ENCODE data around the gene MRPL1.
"Not testable (repeated sequence)": the region's sequence is repeated elsewhere in the genome, so short reads cannot be mapped to it uniquely, and the experiment has no call there.

MRPL1 gene

DNA sequence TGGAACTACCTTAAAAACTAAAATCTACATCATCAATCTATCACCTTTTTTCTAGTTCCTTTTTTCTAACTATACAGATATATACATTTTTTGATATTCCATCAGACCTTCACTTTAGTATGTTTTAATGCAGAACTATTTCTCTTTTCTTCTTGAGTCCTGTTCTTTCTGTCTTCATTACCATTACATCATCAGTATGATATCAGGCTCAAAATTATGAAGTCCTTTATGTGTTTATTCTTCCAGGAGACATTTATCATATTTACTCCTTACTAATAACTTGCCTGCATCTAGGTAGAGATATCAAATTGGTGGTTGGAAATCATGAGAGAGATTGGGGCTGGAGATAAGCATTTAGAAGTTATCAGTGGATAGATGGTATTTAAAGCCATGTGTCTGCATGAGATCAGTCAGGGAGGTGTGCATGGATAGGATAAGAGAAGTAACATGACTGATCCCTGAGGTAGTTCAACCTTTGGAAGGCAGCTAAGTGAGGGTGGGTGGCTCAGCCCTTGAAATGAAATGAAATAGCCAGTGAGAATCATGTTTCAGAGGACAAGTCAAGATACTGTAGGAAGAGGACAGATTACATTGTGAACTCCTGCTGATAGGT, 43.1 kb downstream of the MRPL1 start:
- H3K27ac ChIP-seq: no peak overlapping the region
- H3K4me3 ChIP-seq: no peak overlapping the region

DNA sequence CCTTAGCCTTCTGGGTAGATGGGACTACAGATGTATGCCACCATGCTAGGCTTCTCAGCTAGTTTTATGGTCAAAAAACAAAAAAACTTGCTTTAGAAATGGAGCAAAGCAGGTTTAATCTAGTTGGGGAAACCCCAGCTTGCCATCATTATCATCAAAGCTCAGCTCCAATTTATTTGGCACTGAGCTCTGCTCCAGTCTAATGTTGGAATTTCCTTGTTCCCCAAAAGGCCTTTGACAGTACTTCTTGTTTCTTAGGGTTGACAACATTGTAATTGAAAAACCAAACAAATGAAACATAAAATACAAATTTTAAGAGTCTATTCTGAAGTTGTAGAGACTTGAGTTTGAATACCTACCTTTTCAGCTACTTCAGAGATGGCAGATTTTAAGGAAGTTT, 48.0 kb downstream of the MRPL1 start:
- H3K4me3 ChIP-seq: no peak overlapping the region
- no peak overlapping the region for H3K27ac ChIP-seq

DNA sequence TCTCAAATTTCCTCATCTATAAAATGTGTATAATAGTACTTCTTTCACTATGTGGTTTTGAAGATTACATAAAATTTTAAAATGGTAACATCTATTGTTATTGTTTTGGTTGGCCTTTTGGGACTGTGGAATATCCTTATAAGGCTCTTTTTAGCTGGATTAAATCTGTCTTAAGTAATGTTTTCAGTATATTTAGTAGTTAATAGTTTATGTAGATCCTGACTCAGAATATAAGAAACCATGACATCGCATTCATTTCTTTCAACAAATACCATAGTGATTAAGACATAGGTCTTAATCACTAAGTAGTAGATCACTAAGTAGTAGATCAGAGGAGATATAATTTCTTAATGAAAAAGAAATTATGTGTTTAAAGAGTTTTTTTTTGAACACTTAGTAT, 48.5 kb downstream of the MRPL1 start:
- no peak overlapping the region for H3K27ac ChIP-seq
- H3K4me3 ChIP-seq: no peak overlapping the region

DNA sequence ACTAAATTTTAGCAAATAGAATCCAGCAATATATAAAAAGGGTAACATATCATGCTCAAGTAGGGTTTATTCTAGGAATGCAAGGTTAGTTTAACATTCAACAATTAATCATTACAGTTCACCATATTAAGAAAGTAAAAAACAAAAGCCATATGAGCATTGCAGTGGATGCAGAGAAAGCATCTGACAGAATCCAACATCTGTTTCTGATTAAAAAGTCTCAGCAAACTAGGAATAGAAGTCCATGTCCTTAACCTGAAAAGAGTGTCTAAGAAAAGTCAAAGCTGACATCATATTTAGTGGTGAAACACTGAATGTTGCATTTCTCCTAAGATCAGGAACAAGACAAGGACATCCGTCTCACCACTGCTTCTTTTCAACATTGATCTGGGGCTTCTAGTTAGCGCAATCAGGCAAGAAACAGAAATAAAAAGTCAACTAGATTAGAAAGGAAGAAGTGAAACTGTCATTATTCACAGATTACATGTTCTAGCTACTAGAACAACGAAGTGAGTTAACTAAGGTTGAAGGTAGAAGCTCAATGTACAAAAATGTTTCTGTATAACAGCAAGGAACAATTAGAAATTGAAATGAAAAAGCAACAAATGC, 49.3 kb downstream of the MRPL1 start:
- Histone ChIP-seq H3K4me3 (no peak overlapping the region), H3K27ac (no peak overlapping the region)

DNA sequence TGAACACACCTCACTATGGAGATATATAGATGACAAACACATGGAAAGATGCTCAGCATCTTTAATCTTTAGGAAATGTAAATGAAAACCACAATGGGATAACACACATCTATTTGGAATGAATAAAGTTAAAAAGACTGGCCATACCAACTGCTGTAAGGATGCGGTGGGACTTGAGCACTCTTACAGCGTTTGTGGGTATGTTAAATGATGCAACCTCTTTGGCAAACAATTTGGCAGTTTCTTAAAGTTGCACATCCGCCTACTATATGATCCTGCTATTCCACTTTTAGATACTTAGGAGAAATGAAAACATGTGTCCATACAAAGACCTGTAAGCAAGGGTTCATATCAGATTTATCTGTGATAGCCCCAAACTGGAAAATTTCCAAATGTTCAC, 50.7 kb downstream of the MRPL1 start:
- no peak overlapping the region for H3K4me3 ChIP-seq
- no peak overlapping the region for H3K27ac ChIP-seq

DNA sequence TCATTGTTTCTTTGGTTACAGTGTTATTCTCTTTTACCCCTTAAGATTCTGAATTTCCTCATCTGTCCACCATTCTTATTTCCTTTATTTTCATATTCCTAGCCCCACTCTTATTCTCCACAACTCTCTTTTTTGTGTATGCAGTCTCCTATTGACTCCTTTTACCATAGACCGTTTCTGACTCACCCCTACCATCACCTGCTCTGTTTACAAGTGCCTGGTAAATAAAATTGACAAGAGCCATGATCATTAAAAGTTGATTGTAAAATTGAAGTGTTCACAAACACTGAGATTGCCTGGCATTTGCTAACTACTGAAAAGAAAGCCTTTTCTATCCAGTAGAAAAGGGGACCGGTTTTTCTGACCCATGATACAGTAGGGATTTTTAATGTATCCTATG, 54.4 kb downstream of the MRPL1 start:
- Histone ChIP-seq H3K27ac (no peak overlapping the region), H3K4me3 (no peak overlapping the region)

DNA sequence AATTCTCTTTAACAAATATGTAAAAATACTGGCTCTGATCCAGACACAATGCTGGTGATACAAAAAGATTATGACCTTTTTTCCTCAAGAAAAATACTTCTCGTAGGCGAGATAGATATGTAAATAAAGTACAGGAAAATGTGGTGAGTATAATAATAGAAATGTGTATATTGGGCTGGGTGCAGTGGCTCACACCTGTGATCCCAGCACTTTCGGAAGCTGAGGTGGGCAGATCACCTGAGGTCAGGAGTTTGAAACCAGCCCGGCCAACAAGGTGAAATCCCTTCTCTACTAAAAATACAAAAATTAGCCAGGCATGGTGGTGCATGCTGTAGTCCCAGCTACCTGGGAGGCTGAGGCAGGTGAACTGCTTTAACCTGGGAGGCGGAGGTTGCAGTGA, 55.0 kb downstream of the MRPL1 start:
- H3K4me3 ChIP-seq: no peak overlapping the region
- H3K27ac ChIP-seq: no peak overlapping the region

DNA sequence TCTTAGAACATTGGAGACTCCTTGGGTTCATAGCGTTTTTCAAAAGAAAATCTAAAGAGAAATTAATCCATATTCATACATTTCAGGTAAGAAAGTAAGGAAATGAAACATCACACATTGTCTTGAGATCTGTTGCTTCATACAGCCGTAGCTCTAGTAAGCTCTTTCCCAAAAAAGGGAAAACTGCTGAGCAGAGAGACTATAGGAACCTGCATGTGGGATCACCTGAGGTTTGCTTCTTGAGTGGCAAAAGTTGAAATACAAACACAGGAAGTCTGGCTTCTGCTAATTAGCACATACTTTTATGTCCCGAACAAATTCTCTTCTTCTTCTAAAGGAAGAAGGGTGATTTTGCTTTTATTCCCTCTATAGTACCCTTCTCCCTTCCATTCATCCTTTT, 57.7 kb downstream of the MRPL1 start:
- peak overlapping the region in 3 of 21 experiments; percentile 6 to 58 (median 55) for H3K27ac ChIP-seq
- no peak overlapping the region for H3K4me3 ChIP-seq

DNA sequence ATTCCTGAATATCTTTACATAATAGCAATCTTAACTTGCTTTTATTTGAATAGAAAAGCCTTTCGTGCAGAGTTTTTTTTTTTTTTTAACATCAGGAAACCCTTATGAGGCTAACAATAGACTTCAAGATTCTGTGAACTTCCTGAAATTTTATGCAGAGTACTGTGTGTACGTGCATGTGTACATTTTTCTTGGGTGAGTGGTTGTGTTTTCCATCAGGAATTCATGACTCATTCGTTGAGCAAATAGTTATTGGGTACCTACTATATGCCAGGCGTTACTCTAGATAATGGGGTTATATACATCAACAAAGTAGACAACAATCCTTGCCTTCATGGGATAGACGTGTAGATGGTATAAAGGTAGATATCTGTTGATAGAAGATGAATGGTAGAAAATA, 59.1 kb downstream of the MRPL1 start:
- no peak overlapping the region for H3K4me3 ChIP-seq
- H3K27ac ChIP-seq: peak overlapping the region in 2 of 21 experiments; percentile 61 to 65

DNA sequence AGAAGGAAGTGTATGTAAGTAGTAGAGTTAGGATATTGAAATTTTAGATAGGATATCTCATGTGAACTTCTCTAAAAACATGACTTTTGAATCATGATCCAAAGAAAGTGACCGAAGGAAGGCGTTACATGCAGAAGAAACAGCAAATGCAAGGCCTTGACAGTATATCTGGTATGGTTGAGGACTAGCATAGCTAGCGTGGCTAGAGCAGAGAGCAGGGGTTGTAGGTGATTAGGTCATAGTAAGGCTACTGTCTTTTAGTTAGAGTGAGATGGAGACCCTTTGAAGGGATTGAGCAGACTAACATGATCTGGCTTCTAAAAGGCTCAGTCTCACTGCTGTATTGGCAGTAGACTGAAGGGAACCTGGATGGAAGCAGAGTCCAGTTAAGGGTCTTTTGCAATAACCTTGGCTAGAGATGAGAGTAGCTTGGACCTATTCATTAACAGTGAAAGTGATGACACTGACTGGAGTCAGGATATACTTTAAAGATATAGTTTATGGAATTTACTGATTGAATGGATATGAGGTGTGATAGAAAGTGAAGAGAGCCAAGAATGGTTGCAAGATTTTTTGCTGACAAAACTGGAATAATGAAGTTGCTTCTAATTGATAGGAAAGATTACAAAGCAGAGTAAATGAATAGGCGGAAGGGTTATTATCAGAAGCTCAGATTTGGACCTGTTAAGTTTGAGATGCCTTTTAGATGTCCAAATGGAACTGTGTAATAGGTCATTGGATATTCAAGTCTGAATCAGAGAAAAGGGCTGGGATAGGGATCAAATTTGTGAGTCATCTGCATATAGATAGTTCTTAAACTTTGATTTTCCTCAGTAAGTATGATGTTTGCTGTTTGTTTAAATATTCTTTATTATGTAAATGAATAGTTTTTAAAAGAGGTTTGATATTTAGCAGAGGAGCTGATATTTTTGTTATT, 59.8 kb downstream of the MRPL1 start:
- Histone ChIP-seq H3K4me3 (no peak overlapping the region), H3K27ac (peak overlapping the region in 2 of 21 experiments; percentile 61 to 65)

DNA sequence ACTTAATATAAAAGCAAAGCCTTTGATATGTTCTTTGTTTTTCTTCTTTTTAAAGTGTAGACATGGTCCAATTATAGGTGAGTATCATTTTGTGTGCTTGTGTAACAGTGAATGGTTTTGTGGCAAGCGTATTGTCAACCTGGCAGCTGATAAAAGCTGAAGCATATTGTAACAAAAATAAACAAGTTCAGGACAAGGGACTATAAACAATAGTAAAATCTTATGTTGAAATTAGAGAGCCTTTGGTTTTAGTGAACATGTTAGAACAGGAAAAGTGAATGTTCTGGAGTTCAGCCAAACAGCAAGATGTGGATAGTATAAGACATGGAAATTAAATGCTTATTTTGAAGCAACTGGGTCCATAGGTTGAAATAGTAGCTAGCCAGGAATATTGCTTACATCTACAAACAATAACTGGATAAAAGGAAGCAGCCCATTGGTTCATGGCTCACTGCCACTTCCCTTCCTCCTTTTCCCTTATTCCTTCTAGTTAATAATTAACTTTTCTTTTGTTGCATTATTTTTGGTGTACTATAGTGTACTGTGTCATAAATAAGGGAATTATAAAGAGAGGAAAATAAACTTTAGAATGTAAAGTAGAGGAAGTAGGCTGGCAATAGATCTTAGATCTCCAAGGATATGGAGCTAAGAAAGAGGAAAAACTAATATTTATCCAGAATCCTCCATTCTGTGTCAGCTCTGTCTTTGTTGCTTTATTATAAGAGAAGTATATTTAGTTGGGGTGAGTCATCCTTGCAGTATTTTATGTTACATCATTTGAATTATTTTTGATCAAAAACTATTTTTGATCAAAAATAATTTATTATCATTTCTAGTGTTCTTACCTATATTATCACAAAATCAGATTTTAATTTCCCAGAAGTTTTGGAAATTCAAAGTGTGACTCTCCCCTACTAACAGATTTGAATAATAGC, 65.6 kb downstream of the MRPL1 start:
- peak overlapping the region in 3 of 21 experiments; percentile 18 to 37 (median 31) for H3K27ac ChIP-seq
- no peak overlapping the region for H3K4me3 ChIP-seq

DNA sequence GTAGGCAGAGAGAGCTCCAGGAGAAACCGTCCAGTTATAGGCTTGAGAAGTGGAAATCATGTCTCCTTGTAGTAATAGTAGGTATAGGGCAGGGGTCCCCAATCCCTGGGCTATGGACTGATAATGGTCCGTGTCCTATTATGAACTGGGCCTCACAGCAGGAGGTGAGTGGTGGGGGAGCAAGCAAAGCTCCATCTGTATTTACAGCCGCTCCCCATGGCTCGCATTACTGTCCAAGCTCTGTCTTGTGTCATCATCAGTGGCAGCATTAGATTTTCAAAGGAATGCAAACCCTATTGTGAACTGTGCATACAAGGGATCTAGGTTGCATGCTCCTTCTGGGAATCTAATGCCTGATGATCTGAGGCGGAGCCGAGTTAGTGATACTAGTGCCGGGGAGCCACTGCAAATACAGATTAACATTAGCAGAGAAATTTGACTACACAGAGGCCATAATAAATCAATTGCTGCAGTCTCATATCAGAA, 67.6 kb downstream of the MRPL1 start:
- H3K27ac ChIP-seq: no peak overlapping the region

DNA sequence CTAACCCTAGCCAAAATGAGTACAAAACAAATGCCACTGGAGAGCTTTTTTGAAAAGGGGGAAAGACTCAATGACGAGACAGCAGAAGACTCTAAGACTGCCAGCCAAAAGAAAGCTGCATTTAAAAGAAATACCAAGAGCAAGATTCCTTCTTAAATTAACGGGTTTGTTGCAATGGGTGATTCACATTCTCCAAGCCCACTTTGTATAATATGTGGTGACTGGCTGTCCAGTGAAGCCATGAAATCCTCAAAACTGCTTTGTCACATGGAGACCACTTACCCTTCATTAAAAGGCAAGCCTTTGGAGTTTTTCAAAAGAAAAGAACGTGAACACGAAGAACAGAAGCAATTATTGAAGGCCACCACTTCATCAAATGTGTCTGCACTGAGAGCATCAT, 68.2 kb downstream of the MRPL1 start:
- H3K4me3 ChIP-seq: no peak overlapping the region
- H3K27ac ChIP-seq: no peak overlapping the region

More for the DNA sequence above, 67.6 kb downstream of the MRPL1 start:
- no peak overlapping the region for H3K4me3 ChIP-seq

DNA sequence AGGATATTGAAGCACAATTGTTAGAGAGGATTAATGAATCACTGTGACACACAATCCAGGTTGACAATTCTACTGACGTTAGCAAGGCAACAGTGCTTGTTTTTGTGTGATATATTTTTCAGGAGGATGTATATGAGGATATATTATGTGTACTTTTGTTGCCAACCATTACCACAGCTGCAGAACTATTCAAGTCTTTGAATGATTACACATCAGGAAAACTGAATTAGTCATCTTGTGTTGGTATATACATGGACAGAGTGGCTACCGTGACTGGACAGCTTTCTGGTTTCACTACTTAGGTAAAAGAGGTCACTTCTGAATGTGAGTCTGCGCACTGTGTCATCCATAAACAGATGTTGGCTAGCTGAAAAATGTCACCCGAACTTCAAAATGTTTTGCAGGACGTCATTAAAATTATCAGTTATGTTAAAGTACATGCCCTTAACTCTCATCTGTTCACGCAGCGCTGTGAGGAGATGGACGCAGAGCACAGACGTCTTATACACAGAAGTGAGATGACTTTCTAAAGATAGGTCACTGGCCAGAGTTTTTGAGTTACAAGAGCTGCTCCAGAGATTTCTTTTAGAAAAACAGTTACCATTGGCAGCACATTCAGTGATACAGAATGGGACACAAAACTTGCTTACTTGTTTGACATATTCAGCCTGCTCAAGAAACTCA, 69.0 kb downstream of the MRPL1 start:
- Histone ChIP-seq H3K4me3 (no peak overlapping the region), H3K27ac (no peak overlapping the region)

DNA sequence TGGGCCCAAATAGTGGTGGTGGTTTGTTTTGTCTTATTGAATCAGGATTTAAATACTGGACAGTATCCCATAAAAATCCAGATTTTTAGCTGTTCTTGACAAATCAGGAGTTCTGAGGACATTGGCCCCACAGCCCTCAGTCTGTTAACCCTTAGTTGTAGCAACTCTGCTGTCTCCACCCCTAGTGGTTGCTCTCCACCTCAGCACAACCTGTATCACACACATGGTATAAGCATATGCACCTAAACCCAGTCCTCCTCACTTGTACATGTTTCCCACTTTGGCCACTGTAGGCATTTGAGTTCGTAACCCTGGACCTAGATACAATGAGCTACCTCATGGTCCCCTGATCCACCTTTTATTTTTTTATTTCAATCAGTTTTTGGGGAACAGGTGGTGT, 75.9 kb downstream of the MRPL1 start:
- Histone ChIP-seq H3K4me3 (no peak overlapping the region), H3K27ac (no peak overlapping the region)

DNA sequence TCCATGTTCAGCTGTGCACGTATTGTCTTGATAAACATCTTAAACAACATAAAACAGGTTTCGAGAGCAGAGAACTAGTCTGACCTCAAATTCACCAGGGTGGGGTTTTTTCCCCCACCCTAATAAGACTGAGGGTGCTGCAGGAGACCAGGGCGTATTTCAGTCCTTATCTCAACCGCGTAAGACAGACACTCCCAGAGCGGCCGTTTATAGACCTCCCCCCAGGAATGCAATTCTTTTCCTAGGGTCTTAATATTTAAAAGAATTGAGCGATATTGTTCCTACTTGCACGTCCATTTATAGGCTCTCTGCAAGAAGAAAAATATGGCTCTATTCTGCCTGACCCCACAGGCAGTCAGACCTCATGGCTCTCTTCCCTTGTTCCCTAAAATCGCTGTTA, 83.3 kb downstream of the MRPL1 start:
- not testable (repeated sequence) for H3K27ac ChIP-seq, H3K4me3 ChIP-seq

DNA sequence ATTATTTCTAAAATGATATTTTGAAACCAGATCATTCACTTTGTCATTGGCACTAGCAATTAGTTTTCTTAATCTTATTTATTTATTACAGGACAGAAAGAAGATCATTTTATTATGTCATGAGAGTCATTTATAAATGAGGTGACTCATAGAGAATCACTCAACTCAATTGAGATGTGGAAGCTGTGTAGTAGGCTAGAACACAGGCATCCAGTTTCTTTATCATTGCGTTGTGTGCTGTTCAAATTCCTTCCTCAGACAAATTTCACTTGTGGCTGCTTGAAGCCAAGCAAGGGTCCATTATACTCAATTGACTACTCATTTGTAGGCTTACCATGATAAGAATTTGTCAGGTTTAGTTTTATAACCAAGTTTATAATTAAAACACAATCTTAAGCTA, 87.6 kb downstream of the MRPL1 start:
- Histone ChIP-seq H3K27ac (no peak overlapping the region), H3K4me3 (no peak overlapping the region)

DNA sequence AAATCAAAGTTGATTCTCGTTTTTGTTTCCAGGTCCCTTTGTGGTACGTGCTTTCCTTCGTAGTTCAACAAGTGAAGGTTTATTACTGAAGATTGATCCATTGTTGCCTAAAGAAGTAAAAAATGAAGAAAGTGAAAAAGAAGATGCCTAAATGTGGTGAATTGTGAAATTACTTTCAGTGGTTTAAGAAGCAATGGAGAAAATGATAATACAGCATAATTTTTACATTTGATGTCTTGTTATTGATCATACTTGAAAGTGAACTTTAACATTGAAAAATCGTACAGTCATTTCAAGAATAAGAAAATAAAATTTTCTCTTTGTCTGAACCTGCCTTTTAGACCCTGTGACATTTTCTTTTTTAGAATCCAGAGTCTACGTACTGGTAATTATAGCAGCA, 89.8 kb downstream of the MRPL1 start:
- H3K27ac ChIP-seq: no peak overlapping the region
- H3K4me3 ChIP-seq: no peak overlapping the region

DNA sequence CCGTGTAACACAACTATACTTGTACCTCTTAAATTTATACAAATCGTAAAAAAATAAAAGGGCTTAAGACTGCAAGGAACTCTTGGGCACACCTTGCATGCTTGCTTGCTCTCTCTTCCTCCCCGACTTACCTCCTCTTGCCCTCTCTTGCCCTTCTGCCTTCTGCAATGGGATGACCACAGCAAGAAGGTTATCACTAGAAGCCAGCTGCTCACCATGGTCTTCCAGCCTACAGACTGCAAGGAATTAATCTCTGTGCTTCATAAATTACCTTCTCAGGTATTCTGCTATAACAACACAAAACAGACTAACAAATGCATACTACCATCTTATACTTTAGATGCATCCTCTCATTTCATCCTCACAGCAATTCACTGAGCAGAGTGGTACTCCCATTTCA, 92.1 kb downstream of the MRPL1 start:
- Histone ChIP-seq H3K27ac (no peak overlapping the region), H3K4me3 (no peak overlapping the region)

All from skin epidermis (tissue), 12 donors.